ENCODE data around the gene TWNK.
A peak's percentile ranks its signal among the peaks of the same experiment; 100 is the strongest.

The TWNK gene

DNA sequence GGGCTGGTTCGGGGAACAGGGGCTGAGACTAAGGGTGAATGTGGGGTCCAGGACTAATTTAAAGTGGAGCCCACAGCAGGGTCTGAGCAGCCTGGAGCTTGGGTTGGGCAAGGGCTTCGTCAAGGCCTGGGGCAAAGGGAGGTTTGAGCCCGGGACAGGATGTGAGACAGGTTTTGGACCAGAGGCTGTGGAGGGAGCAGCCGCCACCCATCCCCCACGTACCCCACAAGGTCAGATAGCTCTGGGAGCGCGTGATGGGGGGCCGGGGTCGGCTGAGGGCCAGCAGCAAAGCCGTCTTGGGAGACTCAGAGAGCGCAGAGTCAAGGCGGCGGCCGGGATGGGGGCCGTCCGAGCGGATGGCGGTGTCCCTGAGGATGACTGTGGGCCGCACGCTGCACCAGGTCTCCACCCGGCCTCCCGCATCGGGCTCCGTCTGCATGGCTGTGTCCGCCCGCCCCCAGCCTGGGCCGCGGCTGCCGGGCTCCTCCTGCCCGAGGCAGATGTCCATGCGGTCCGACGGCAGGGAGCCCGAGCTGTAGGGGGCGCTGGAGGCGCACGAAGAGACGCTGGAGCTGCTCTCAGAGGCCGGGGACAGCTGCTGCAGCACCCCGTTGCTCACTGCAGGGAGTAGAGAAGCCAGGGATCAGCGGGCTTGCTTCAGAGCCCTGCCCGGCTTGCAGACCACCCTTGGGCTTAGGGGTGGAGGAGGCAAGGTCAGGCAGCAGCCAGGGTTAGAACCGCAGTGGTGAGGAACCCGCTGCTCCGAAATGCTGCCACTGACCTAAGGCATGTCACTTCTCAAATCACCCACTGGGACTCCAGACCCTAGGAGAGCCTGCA is 31.5 kb downstream of the TWNK start (continued):
- TF ChIP-seq ZNF510 (tag by site-specific recombination; IDR thresholded peaks at IDR 0.05; ENCODE audit: insufficient replicate concordance) (no peak), KLF9 (tag by site-specific recombination; IDR thresholded peaks at IDR 0.05; ENCODE audit: low read depth) (no peak), ZNF133 (tag by site-specific recombination; IDR thresholded peaks at IDR 0.05) (no peak), ZNF791 (tag by site-specific recombination; IDR thresholded peaks at IDR 0.05) (no peak), ZNF529 (tag by site-specific recombination; IDR thresholded peaks at IDR 0.05; ENCODE audit: insufficient replicate concordance) (no peak), SETDB1 (IDR thresholded peaks at IDR 0.05; ENCODE audit: insufficient read length, low read length) (no peak), ZNF610 (tag by site-specific recombination; IDR thresholded peaks at IDR 0.05; ENCODE audit: borderline replicate concordance) (peak; percentile 47; the same call in 1 of the 2 replicates), ZNF24 (tag by site-specific recombination; IDR thresholded peaks at IDR 0.05) (peak; percentile 51; the same call in 1 of the 2 replicates), ZBTB48 (tag by site-specific recombination; IDR thresholded peaks at IDR 0.05) (peak; percentile 95), ZNF521 (tag by site-specific recombination; IDR thresholded peaks at IDR 0.05) (no peak), ZNF266 (tag by site-specific recombination; IDR thresholded peaks at IDR 0.05; ENCODE audit: low read depth) (no peak), MYNN (tag by site-specific recombination; IDR thresholded peaks at IDR 0.05; ENCODE audit: borderline replicate concordance) (no peak), ZNF621 (tag by site-specific recombination; IDR thresholded peaks at IDR 0.05) (no peak), ZNF585B (tag by site-specific recombination; IDR thresholded peaks at IDR 0.05) (no peak), ZNF146 (tag by site-specific recombination; IDR thresholded peaks at IDR 0.05) (no peak), SP3 (tag by site-specific recombination; IDR thresholded peaks at IDR 0.05) (peak; percentile 33; the same call in 1 of the 2 replicates), ZNF140 (tag by site-specific recombination; IDR thresholded peaks at IDR 0.05) (no peak), TRIM28 (IDR thresholded peaks at IDR 0.05; ENCODE audit: borderline replicate concordance, low read length) (no peak), ZNF223 (tag by site-specific recombination; IDR thresholded peaks at IDR 0.05) (no peak), ZNF555 (tag by site-specific recombination; conservative IDR thresholded peaks at IDR 0.05) (no peak)
- TF ChIP-seq, protein P1, sequence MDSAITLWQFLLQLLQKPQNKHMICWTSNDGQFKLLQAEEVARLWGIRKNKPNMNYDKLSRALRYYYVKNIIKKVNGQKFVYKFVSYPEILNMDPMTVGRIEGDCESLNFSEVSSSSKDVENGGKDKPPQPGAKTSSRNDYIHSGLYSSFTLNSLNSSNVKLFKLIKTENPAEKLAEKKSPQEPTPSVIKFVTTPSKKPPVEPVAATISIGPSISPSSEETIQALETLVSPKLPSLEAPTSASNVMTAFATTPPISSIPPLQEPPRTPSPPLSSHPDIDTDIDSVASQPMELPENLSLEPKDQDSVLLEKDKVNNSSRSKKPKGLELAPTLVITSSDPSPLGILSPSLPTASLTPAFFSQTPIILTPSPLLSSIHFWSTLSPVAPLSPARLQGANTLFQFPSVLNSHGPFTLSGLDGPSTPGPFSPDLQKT (IDR thresholded peaks at IDR 0.05; ENCODE audit: borderline replicate concordance, low read depth, low read length): no peak
- TF ChIP-seq, protein P2, sequence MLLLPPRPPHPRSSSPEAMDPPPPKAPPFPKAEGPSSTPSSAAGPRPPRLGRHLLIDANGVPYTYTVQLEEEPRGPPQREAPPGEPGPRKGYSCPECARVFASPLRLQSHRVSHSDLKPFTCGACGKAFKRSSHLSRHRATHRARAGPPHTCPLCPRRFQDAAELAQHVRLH (tag by site-specific recombination; IDR thresholded peaks at IDR 0.05): no peak
- TF ChIP-seq, protein P3, sequence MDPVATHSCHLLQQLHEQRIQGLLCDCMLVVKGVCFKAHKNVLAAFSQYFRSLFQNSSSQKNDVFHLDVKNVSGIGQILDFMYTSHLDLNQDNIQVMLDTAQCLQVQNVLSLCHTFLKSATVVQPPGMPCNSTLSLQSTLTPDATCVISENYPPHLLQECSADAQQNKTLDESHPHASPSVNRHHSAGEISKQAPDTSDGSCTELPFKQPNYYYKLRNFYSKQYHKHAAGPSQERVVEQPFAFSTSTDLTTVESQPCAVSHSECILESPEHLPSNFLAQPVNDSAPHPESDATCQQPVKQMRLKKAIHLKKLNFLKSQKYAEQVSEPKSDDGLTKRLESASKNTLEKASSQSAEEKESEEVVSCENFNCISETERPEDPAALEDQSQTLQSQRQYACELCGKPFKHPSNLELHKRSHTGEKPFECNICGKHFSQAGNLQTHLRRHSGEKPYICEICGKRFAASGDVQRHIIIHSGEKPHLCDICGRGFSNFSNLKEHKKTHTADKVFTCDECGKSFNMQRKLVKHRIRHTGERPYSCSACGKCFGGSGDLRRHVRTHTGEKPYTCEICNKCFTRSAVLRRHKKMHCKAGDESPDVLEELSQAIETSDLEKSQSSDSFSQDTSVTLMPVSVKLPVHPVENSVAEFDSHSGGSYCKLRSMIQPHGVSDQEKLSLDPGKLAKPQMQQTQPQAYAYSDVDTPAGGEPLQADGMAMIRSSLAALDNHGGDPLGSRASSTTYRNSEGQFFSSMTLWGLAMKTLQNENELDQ (tag by site-specific recombination; IDR thresholded peaks at IDR 0.05; ENCODE audit: low read depth): no peak
- TF ChIP-seq, protein P4, sequence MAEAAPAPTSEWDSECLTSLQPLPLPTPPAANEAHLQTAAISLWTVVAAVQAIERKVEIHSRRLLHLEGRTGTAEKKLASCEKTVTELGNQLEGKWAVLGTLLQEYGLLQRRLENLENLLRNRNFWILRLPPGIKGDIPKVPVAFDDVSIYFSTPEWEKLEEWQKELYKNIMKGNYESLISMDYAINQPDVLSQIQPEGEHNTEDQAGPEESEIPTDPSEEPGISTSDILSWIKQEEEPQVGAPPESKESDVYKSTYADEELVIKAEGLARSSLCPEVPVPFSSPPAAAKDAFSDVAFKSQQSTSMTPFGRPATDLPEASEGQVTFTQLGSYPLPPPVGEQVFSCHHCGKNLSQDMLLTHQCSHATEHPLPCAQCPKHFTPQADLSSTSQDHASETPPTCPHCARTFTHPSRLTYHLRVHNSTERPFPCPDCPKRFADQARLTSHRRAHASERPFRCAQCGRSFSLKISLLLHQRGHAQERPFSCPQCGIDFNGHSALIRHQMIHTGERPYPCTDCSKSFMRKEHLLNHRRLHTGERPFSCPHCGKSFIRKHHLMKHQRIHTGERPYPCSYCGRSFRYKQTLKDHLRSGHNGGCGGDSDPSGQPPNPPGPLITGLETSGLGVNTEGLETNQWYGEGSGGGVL (tag by site-specific recombination; IDR thresholded peaks at IDR 0.05): no peak; the same call in 1 of the 2 replicates
- TF ChIP-seq, protein P5, sequence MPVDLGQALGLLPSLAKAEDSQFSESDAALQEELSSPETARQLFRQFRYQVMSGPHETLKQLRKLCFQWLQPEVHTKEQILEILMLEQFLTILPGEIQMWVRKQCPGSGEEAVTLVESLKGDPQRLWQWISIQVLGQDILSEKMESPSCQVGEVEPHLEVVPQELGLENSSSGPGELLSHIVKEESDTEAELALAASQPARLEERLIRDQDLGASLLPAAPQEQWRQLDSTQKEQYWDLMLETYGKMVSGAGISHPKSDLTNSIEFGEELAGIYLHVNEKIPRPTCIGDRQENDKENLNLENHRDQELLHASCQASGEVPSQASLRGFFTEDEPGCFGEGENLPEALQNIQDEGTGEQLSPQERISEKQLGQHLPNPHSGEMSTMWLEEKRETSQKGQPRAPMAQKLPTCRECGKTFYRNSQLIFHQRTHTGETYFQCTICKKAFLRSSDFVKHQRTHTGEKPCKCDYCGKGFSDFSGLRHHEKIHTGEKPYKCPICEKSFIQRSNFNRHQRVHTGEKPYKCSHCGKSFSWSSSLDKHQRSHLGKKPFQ (tag by site-specific recombination; IDR thresholded peaks at IDR 0.05): no peak
- TF ChIP-seq, protein P6, sequence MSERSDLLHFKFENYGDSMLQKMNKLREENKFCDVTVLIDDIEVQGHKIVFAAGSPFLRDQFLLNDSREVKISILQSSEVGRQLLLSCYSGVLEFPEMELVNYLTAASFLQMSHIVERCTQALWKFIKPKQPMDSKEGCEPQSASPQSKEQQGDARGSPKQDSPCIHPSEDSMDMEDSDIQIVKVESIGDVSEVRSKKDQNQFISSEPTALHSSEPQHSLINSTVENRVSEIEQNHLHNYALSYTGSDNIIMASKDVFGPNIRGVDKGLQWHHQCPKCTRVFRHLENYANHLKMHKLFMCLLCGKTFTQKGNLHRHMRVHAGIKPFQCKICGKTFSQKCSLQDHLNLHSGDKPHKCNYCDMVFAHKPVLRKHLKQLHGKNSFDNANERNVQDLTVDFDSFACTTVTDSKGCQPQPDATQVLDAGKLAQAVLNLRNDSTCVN (tag by site-specific recombination; optimal IDR thresholded peaks at IDR 0.05): peak; percentile 28
